Measurements from ENCODE around the gene VPS26B. TPM values are rescaled to one million over a fixed set of nuclear protein-coding genes. Genes with fewer than 3 reads are reported as not detected.

VPS26B gene
- total and polyA plus RNA-seq, 2 experiments from 2014 or later, result 10.1 to 29.1 TPM

- H4K20me1 ChIP-seq (replicated peaks; ENCODE audit: insufficient read depth), result no peaks in the 10 kb centered on the region
- peaks cover 68% of the 10 kb centered on the region for H3K79me2 ChIP-seq (replicated peaks; ENCODE audit: insufficient read depth)
- peak overlapping the region; percentile 96 for H3K27ac Mint-ChIP-seq
- peaks cover 49% of the 10 kb centered on the region for H3K4me1 Mint-ChIP-seq
- no peak for TF ChIP-seq ZNF331 (CRISPR knock-in tag; IDR thresholded peaks at IDR 0.05; ENCODE audit: low read depth)
- TF ChIP-seq JUNB (IDR thresholded peaks at IDR 0.05; ENCODE audit: unreplicated experiment), result no peak
- no peak for TF ChIP-seq NANOG (IDR thresholded peaks at IDR 0.05; ENCODE audit: borderline replicate concordance)
- no peak for TF ChIP-seq REST (IDR thresholded peaks at IDR 0.05; ENCODE audit: unreplicated experiment)
- no peak for TF ChIP-seq POLR2AphosphoS5 (IDR thresholded peaks at IDR 0.05; ENCODE audit: low read depth)
- TF ChIP-seq CREB1 (CRISPR knock-in tag; IDR thresholded peaks at IDR 0.05; ENCODE audit: low read depth), result no peak
- TF ChIP-seq ZNF114 (CRISPR knock-in tag; IDR thresholded peaks at IDR 0.05), result no peak
- TF ChIP-seq, protein P1, sequence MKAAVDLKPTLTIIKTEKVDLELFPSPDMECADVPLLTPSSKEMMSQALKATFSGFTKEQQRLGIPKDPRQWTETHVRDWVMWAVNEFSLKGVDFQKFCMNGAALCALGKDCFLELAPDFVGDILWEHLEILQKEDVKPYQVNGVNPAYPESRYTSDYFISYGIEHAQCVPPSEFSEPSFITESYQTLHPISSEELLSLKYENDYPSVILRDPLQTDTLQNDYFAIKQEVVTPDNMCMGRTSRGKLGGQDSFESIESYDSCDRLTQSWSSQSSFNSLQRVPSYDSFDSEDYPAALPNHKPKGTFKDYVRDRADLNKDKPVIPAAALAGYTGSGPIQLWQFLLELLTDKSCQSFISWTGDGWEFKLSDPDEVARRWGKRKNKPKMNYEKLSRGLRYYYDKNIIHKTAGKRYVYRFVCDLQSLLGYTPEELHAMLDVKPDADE (IDR thresholded peaks at IDR 0.05), result no peak
- TF ChIP-seq CTCF (conservative IDR thresholded peaks at IDR 0.05; ENCODE audit: low read depth in 2 of 2), result no peak
- no peak for TF ChIP-seq EZH2phosphoT487 (IDR thresholded peaks at IDR 0.05; ENCODE audit: unreplicated experiment)
- TF ChIP-seq STAT1 (IDR thresholded peaks at IDR 0.05; ENCODE audit: unreplicated experiment), result no peak
- TF ChIP-seq EZH2 (IDR thresholded peaks at IDR 0.05; ENCODE audit: low read depth, unreplicated experiment), result no peak
- H3K36me3 Mint-ChIP-seq (ENCODE audit: low read depth), result peaks cover 56% of the 10 kb centered on the region
- H3K27me3 Mint-ChIP-seq (ENCODE audit: insufficient read depth, low read depth, poor library complexity), result peaks cover 24% of the 10 kb centered on the region
- ATAC-seq, result no peak
- no peaks in the 10 kb centered on the region for H3K27me3 ChIP-seq (ENCODE audit: insufficient read depth)
- H3K4me1 ChIP-seq (ENCODE audit: insufficient read depth), result peaks cover 46% of the 10 kb centered on the region
- no peak overlapping the region for H3K27ac ChIP-seq (ENCODE audit: low read depth)
- H3K4me3 Mint-ChIP-seq, result peak overlapping the region; percentile 99
- H2AFZ ChIP-seq, result no peak overlapping the region
- DNase-seq (ENCODE audit: low spot score), result peak; percentile 68
- H3K36me3 ChIP-seq (ENCODE audit: insufficient read depth), result 0 out of 2 replicates have a peak, but pooled peaks cover 7% of the 10 kb centered on the region
- peak overlapping the region; percentile 93 for H3K4me2 ChIP-seq
- no peaks in the 10 kb centered on the region for H3K9me2 ChIP-seq (ENCODE audit: insufficient read depth)
- peak overlapping the region; percentile 90 for H3K4me3 ChIP-seq
- peaks cover 10% of the 10 kb centered on the region; the same call in 1 of the 2 replicates for H3F3A ChIP-seq (replicated peaks; ENCODE audit: low read depth)
- peaks cover 4% of the 10 kb centered on the region; the same call in 1 of the 3 replicates for H3K9me3 Mint-ChIP-seq
Observed at GRCh38 chr11:134275188-134275533, 50.7 kb downstream of the VPS26B start.
